ENCODE measurements around the gene YOD1.

GRCh38 chr1:207091200-207091908 lies 40.3 kb upstream of the YOD1 start:
- TF ChIP-seq FOXP2 (optimal IDR thresholded peaks at IDR 0.05; ENCODE audit: borderline replicate concordance, extremely low read depth, extremely low read length, insufficient read depth): no peak
- no peak for TF ChIP-seq REST (IDR thresholded peaks at IDR 0.05; ENCODE audit: insufficient read depth in 1 of 2, low read depth in 2 of 2, low read length in 2 of 2)
- no peak for TF ChIP-seq TAF1 (IDR thresholded peaks at IDR 0.05; ENCODE audit: borderline replicate concordance, insufficient read depth, low read length)
- TF ChIP-seq POLR2AphosphoS5 (IDR thresholded peaks at IDR 0.05; ENCODE audit: low read depth, low read length): no peak
